Neural progenitor cell (in vitro differentiated cells): ENCODE measurements around the gene FLVCR2.

Experiments used
- EZH2 ChIP-seq: fragments of 200-600 bp; sonication (generic); IDR thresholded peaks from 2 replicates; pipeline ENCODE4 v1.6.1; 2017; ENCODE audit warnings: antibody characterized with exemption, mild to moderate bottlenecking, moderate library complexity
- EZH2phosphoT487 ChIP-seq: fragments of 200-600 bp; sonication (generic); IDR thresholded peaks from 2 replicates; pipeline ENCODE4 v1.6.1; 2017; ENCODE audit warnings: antibody characterized with exemption

DNA sequence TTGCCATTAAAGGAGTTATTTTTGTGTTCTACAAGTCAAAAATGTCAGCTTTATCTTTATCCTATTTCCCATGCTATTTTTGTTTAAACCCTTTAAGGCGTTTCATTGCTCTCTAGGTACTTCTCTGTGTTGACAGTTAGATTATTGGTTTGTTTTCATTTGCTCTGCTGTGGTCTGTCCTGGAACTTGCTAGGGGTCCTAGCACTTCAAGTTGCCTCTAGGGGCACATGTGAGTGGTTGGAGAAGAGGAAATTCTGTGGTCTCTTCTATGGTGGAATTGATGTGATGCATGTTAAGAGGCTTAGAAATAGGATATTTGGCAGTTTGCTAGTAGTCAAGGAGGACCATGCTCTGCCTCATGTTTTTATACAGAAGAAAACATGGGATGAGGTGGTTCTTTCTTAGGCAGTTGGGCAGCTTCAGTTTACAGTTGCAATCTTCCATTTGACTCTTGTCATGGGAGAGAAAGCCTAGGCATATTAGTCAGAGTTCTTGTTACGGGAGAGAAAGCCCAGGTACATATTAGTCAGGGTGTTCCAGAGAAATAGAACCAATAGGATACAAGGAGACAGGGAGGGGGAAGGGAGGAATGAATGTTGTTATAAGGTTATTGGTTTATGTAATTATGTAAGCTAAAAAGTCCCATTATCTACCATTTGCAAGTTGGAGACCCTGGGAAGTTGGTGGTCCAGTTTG is 97.0 kb downstream of the FLVCR2 start:
- TF ChIP-seq EZH2 (no peak), EZH2phosphoT487 (no peak)
